ENCODE results near the gene SLC51A.
A peak's percentile ranks its signal among the peaks of the same experiment; 100 is the strongest.

DNA sequence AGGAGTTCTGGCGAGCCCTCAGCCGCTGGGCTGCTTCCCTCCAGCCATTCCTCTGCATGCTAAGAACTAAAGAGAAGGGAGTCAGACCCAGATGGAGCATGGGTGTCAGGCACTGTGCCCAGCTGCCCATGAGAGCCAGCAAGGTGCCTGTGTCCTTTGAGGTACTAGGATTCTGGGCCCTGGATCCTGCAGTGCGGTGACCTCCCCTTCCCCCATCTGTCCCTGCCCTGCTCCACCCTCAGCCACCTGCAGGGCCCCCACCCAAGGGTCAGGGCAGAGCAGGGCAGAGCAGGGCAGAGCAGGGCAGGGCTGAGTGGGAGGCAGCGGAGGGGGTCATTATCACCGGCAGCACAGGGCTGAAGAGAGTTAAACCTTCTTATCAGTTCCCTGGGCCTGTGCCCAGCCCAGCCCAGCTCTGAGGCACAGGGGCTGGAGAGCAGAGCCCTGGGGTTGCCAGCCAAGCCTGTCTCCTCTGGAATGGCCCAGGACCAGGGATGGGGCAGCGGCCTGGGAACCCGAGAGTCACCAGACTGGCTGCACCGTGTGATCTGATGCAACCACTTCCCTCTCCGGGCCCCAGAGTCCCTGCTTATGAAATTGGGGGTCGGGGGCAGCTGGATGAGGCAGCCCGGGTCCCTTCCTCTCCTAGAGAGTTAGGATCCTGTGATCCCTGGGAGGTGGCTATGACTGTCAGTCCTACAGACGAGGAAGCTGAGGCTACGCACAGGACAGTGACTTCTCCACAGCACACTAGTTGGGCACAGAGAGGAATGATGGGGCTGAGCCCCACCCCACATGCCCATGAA lies 22.4 kb upstream of the SLC51A start:
- TF ChIP-seq GATA2 (IDR thresholded peaks at IDR 0.05; ENCODE audit: low read depth, low read length) (peak; percentile 79), GATA3 (IDR thresholded peaks at IDR 0.05; ENCODE audit: low read depth, low read length) (no peak)
